ENCODE data around the gene WWOX. TPM values are rescaled to one million over a fixed set of nuclear protein-coding genes. Genes with fewer than 3 reads are reported as not detected.

Gene WWOX
- total RNA-seq, 2 experiments from 2014 or later: 19.1 to 23.7 TPM

DNA sequence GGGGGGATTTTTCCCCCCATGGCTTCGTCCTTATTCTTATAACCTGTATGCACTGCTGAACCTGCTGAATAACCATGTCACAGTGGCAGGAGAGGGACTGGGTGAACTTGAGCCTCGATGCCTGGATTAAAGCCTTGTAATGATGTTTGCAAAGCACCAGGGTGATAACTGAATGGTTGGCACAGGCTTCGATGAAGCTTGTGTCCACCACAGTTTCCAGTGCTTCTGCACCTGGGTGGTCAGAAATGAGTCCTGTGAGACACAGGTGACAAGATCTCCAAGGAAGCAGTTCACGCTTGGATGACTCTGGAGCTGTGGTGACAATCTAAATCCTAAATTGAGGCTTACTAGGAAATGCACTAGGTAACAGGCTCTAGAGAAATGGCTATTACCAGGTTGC is 771.8 kb downstream of the WWOX start:
- H3K27me3 Mint-ChIP-seq: no peaks in the 10 kb centered on the region

DNA sequence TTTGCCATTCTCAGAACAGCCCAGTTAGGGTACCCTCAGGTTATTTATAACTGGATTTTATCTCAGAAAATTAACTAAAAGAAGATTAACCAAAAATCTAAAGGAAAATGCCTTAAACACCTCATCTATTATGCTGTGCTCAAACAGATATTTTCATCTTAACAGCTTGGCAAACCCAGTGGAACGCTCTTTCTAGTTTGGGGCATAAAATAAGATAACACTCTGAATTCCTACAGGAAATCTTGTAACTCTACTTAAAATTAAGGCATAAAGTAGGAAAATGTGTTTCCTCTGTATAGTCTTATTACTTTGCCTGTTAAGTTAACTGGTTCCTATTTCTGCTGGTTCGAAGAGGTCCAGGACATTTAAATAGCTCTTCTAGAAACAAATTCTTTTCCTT is 777.2 kb downstream of the WWOX start:
- no peak overlapping the region for H3K27ac Mint-ChIP-seq
- ChIA-PET POLR2A (no interaction called here), CTCF (no interaction called here)
- DNase-seq (no peak), ATAC-seq (no peak)
- intact Hi-C loops (cut with micrococcal nuclease): no loop called here
- H3K9me3 Mint-ChIP-seq: no peaks in the 10 kb centered on the region
- H3K4me1 Mint-ChIP-seq (ENCODE audit: low read depth): no peaks in the 10 kb centered on the region
- TF ChIP-seq CTCF (IDR thresholded peaks at IDR 0.05): no peak
- H3K27me3 Mint-ChIP-seq: no peaks in the 10 kb centered on the region
- H3K4me3 Mint-ChIP-seq: no peak overlapping the region
- no peaks in the 10 kb centered on the region for H3K36me3 Mint-ChIP-seq (ENCODE audit: low read depth)

More for the DNA sequence above, 771.8 kb downstream of the WWOX start:
- H3K4me1 Mint-ChIP-seq (ENCODE audit: low read depth): no peaks in the 10 kb centered on the region
- DNase-seq (no peak), ATAC-seq (no peak)
- CTCF ChIA-PET: no interaction called here
- H3K9me3 Mint-ChIP-seq: no peaks in the 10 kb centered on the region
- H3K4me3 Mint-ChIP-seq: no peak overlapping the region
- H3K27ac Mint-ChIP-seq: no peak overlapping the region
- intact Hi-C loops (cut with micrococcal nuclease): no loop called here
- POLR2A ChIA-PET: interaction anchor here (0.7 kb wide), 1 partner anchor 24 kb away, joined by 3 read pairs; no protein-coding TSS in a partner anchor
- TF ChIP-seq CTCF (IDR thresholded peaks at IDR 0.05): no peak
- H3K36me3 Mint-ChIP-seq (ENCODE audit: low read depth): no peaks in the 10 kb centered on the region

DNA sequence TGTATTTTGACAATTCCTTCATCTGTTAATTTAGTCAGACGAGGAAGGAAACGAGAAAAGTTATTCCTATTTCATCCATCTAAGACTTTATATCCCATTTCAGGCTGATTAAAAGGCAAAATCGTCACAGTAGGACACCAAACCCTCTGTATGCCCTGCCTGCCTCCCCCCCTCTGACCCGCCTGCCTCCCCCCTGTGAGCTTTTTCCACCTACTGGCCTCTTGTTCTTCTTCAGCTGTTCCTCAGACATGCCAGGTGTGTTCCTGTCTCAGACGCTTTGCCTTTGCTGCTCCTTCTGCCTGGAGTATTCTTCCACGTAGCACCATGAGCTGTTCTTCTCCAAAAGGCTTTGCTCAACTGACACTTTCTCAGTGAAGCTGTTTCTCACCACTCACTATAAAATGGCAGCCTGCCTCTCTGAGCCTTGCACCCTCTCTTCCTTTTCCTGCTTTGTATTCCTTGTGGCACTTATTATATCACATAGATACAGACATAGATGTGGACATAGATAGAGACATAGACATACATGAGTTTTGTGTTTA is 777.7 kb downstream of the WWOX start:
- ATAC-seq (no peak), DNase-seq (no peak)
- intact Hi-C loops (cut with micrococcal nuclease): no loop called here
- H3K4me3 Mint-ChIP-seq: no peak overlapping the region
- TF ChIP-seq CTCF (IDR thresholded peaks at IDR 0.05): no peak
- no peaks in the 10 kb centered on the region for H3K4me1 Mint-ChIP-seq (ENCODE audit: low read depth)
- H3K36me3 Mint-ChIP-seq (ENCODE audit: low read depth): no peaks in the 10 kb centered on the region
- H3K27ac Mint-ChIP-seq: no peak overlapping the region
- CTCF ChIA-PET: no interaction called here
- POLR2A ChIA-PET: interaction anchor here (0.6 kb wide), 1 partner anchor 177 kb away, joined by 3 read pairs; no protein-coding TSS in a partner anchor
- no peaks in the 10 kb centered on the region for H3K9me3 Mint-ChIP-seq
- no peaks in the 10 kb centered on the region for H3K27me3 Mint-ChIP-seq

DNA sequence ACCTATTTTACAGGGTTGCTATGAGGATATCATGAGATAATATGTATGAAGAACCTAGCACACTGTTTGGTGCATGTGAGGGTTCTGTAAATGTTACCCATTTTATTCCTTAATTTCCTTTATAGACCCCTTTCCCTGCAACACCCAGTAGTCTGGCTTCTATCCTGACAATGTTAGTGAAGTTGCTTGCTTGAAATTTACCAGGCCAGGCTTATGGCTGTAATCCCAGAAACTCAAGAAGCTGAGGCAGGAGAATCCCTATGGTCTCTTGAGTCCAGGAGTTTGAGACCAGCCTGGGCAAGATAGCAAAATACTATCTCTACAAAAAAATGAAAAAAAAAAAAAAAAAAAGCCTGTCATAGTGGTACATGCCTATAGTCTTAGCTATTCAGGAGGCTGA is 779.1 kb downstream of the WWOX start:
- ATAC-seq: no peak
- no peaks in the 10 kb centered on the region for H3K9me3 Mint-ChIP-seq
- POLR2A ChIA-PET: no interaction called here
- no peak overlapping the region for H3K27ac Mint-ChIP-seq
- intact Hi-C loops (cut with micrococcal nuclease): no loop called here
- CTCF ChIA-PET: interaction anchor here (1.1 kb wide), 1 partner anchor 10 kb away, joined by 4 read pairs; no protein-coding TSS in a partner anchor
- H3K27me3 Mint-ChIP-seq: no peaks in the 10 kb centered on the region
- no peak overlapping the region for H3K4me3 Mint-ChIP-seq
- no peaks in the 10 kb centered on the region for H3K36me3 Mint-ChIP-seq (ENCODE audit: low read depth)
- H3K4me1 Mint-ChIP-seq (ENCODE audit: low read depth): no peaks in the 10 kb centered on the region
- no peak for DNase-seq
- no peak for TF ChIP-seq CTCF (IDR thresholded peaks at IDR 0.05)

DNA sequence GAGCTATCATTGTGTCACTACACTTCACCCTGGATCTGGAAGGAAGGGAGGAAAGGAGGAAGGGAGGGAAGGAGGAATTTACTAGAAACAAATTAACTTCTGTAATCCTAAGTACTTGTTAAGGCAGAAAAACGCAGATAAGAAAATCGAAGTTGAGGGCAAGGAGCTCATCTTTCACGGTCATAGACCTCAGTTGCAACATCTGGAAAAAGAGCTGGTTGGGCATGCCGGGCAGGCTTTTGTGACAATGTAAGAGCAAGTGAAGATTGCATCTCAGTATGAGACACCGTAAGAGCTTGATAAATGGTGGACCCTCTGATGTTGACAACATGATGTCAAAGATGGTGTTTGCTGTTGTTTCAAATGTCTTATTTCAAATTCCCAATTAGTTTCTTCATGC is 779.6 kb downstream of the WWOX start:
- Mint-ChIP-seq H3K36me3 (ENCODE audit: low read depth) (no peaks in the 10 kb centered on the region), H3K27me3 (no peaks in the 10 kb centered on the region), H3K27ac (no peak overlapping the region), H3K9me3 (no peaks in the 10 kb centered on the region), H3K4me3 (no peak overlapping the region), H3K4me1 (ENCODE audit: low read depth) (no peaks in the 10 kb centered on the region)
- ChIA-PET POLR2A (no interaction called here), CTCF (interaction anchor here (1.1 kb wide), 1 partner anchor 9 kb away, joined by 4 read pairs; no protein-coding TSS in a partner anchor)
- TF ChIP-seq CTCF (IDR thresholded peaks at IDR 0.05): no peak
- DNase-seq: no peak
- no peak for ATAC-seq
- intact Hi-C loops (cut with micrococcal nuclease): no loop called here

Measured in activated CD8-positive, alpha-beta T cell treated with anti-CD3 and anti-CD28 coated beads for 36 hours (primary cell).